ENCODE results near the gene SCAP.
"Not testable (repeated sequence)": the region's sequence is repeated elsewhere in the genome, so short reads cannot be mapped to it uniquely, and the experiment has no call there.

SCAP gene

DNA sequence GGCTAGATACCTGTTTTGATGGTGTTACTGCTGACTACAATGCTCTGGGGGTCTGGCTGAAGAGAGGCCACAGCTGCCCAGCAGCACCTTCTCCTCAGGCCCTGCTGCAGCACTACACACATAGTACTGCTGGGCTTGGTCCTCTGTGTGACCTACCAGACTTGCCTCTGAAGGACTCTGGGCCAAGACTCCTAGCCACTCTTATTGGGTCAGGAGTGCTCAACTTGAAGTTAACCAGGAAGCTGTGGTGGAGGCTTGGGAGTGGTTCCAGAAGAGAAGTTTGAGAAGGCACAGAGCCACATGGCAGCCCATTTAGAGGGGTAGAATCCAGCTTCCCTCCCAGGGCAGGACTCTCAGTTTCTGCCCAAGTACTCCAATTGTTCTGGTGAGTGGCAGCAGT, 21.2 kb upstream of the SCAP start:
- Mint-ChIP-seq H3K4me3 (no peak overlapping the region), H3K9me3 (no peaks in the 10 kb centered on the region), H3K27me3 (no peaks in the 10 kb centered on the region), H3K36me3 (peaks cover 26 to 45% of the 10 kb centered on the region in 2 donors), H3K4me1 (peaks cover 3 to 7% of the 10 kb centered on the region in 2 donors), H3K27ac (no peak overlapping the region)
- ATAC-seq (replicated peaks): no peak
- DNase-seq: no peak

- ATAC-seq (replicated peaks) (no peak), DNase-seq (no peak)
- no peak overlapping the region for H3K27ac Mint-ChIP-seq
- no peaks in the 10 kb centered on the region for H3K9me3 Mint-ChIP-seq
- no peaks in the 10 kb centered on the region for H3K27me3 Mint-ChIP-seq
- peaks cover 3 to 17% of the 10 kb centered on the region in 2 donors for H3K4me1 Mint-ChIP-seq
- peaks cover 24 to 38% of the 10 kb centered on the region in 2 donors for H3K36me3 Mint-ChIP-seq
- no peak overlapping the region for H3K4me3 Mint-ChIP-seq
Observed at GRCh38 chr3:47495886-47496285, 20.1 kb upstream of the SCAP start.

DNA sequence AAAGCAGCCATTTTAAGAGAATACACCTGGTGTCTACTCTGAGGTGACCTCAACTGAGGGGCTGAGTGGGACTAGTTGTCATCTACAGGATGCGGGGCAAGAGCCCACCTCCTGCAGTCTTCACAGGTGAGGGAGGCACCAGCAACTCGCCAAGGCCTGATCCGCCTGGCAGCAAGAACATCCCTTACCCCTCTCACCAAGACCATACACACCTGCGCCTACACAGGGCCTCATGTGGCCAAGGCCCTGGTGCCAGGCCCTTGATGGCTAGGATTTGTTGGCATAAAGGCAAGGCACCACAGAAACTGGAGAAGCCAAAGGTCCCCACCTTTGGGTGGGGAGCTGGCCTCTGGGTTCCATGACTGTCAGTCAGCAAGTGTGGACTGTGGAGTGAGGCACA, 19.4 kb upstream of the SCAP start:
- Mint-ChIP-seq H3K4me1 (peaks cover 5 to 18% of the 10 kb centered on the region in 2 donors), H3K9me3 (no peaks in the 10 kb centered on the region), H3K4me3 (no peak overlapping the region), H3K36me3 (peaks cover 22 to 37% of the 10 kb centered on the region in 2 donors), H3K27me3 (no peaks in the 10 kb centered on the region), H3K27ac (no peak overlapping the region)
- ATAC-seq (replicated peaks): no peak
- DNase-seq: no peak

GRCh38 chr3:47491777-47492176, 16.0 kb upstream of the SCAP start:
- peaks cover 17 to 23% of the 10 kb centered on the region in 2 donors for H3K36me3 Mint-ChIP-seq
- H3K27ac Mint-ChIP-seq: peak overlapping the region; percentile 59
- DNase-seq: no peak
- peaks cover 5 to 18% of the 10 kb centered on the region in 2 donors for H3K4me1 Mint-ChIP-seq
- no peaks in the 10 kb centered on the region for H3K9me3 Mint-ChIP-seq
- peak in 1 of 2 donors; percentile 53 for ATAC-seq (replicated peaks)
- no peaks in the 10 kb centered on the region for H3K27me3 Mint-ChIP-seq
- H3K4me3 Mint-ChIP-seq: no peak overlapping the region

GRCh38 chr3:47491186-47491585, 15.4 kb upstream of the SCAP start:
- DNase-seq: no peak
- H3K4me3 Mint-ChIP-seq: no peak overlapping the region
- no peaks in the 10 kb centered on the region for H3K27me3 Mint-ChIP-seq
- H3K27ac Mint-ChIP-seq: no peak overlapping the region
- peaks cover 13 to 21% of the 10 kb centered on the region in 2 donors for H3K36me3 Mint-ChIP-seq
- no peaks in the 10 kb centered on the region for H3K9me3 Mint-ChIP-seq
- H3K4me1 Mint-ChIP-seq: peaks cover 5 to 18% of the 10 kb centered on the region in 2 donors
- ATAC-seq (replicated peaks): peak in 1 of 2 donors; percentile 8

DNA sequence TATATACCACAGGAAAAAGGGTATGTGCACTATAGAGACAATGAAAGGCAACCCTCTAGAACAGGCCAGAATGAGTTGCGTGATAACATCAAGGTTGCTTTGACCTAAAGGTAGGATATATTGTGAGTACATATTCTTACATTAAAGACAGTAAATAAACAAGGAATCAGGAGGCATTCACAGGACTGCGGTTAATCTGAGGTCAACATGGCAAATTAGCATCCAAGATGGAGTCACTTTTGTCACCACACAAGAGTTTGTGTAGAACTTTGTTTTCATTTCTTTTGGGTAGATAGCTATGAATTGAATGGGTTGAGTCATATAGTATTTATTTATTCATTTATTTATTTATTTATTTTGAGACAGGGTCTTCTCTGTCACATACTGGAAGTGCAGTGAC, 11.5 kb upstream of the SCAP start:
- DNase-seq (no peak), ATAC-seq (replicated peaks) (no peak)
- Mint-ChIP-seq H3K27ac (no peak overlapping the region), H3K36me3 (peaks cover 7 to 16% of the 10 kb centered on the region in 2 donors), H3K27me3 (no peaks in the 10 kb centered on the region), H3K4me3 (no peak overlapping the region), H3K9me3 (no peaks in the 10 kb centered on the region), H3K4me1 (peaks cover 3 to 12% of the 10 kb centered on the region in 2 donors)

DNA sequence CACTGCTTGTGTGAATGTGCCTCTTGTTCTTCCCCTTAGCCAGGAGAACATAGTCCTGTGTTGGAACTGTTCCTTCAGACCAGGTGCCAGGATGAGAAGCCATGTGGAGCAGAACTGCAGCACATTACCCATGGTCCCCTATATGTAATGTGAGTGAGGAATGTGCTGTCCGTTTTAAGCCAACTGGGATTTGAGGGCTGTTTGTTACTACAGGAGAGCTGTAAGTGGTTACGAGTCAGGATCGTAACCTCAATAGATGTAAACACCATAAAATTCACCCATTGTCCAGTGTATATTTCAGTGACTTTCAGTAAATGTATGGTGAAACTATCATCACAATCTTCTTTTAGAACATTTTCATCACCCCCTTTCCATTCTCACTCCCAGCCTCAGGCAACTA, 10.1 kb upstream of the SCAP start:
- no peak for ATAC-seq (replicated peaks)
- Mint-ChIP-seq H3K4me3 (no peak overlapping the region), H3K36me3 (peaks cover 7 to 16% of the 10 kb centered on the region in 2 donors), H3K4me1 (peaks cover 0 to 1% of the 10 kb centered on the region in 2 donors), H3K27ac (no peak overlapping the region), H3K27me3 (no peaks in the 10 kb centered on the region), H3K9me3 (no peaks in the 10 kb centered on the region)
- no peak for DNase-seq

GRCh38 chr3:47482366-47482765, 6.6 kb upstream of the SCAP start:
- no peak overlapping the region for H3K27ac Mint-ChIP-seq
- no peaks in the 10 kb centered on the region for H3K9me3 Mint-ChIP-seq
- ATAC-seq (replicated peaks) (no peak), DNase-seq (no peak)
- H3K27me3 Mint-ChIP-seq: no peaks in the 10 kb centered on the region
- peaks cover 0 to 2% of the 10 kb centered on the region in 2 donors for H3K4me1 Mint-ChIP-seq
- H3K4me3 Mint-ChIP-seq: no peak overlapping the region
- H3K36me3 Mint-ChIP-seq: peaks cover 0 to 5% of the 10 kb centered on the region in 2 donors

- not testable (repeated sequence) for H3K9me3 Mint-ChIP-seq; H3K27me3 Mint-ChIP-seq; H3K4me3 Mint-ChIP-seq; H3K27ac Mint-ChIP-seq; H3K36me3 Mint-ChIP-seq; DNase-seq; ATAC-seq (replicated peaks); H3K4me1 Mint-ChIP-seq
Observed at GRCh38 chr3:47481763-47482162, 6.0 kb upstream of the SCAP start.

GRCh38 chr3:47480267-47480666, 4.5 kb upstream of the SCAP start:
- H3K27me3 Mint-ChIP-seq; DNase-seq; H3K36me3 Mint-ChIP-seq; H3K4me3 Mint-ChIP-seq; H3K27ac Mint-ChIP-seq; H3K9me3 Mint-ChIP-seq; ATAC-seq (replicated peaks): not testable (repeated sequence)
- H3K4me1 Mint-ChIP-seq: peaks cover 5 to 13% of the 10 kb centered on the region in 2 donors

DNA sequence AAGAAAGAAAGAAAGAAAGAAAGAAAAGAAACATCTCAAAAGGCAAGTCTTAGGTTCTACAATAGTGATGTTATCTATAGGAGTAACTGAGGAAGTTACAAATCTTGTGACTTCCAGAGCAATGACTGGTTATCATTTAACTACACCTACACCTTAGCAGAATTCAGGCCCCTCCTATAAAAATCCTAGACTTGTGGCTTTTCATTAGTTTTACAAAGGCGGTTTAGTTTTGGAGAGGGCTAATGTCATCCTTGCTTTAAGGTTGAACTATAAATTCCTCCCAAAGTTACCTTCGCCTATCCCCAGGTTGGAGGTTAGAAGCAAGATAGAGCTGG, 4.1 kb upstream of the SCAP start:
- Mint-ChIP-seq H3K4me1 (peaks cover 9 to 18% of the 10 kb centered on the region in 2 donors), H3K36me3 (peaks cover 0 to 5% of the 10 kb centered on the region in 2 donors), H3K27ac (no peak overlapping the region), H3K27me3 (no peaks in the 10 kb centered on the region), H3K9me3 (no peaks in the 10 kb centered on the region), H3K4me3 (no peak overlapping the region)
- ATAC-seq (replicated peaks) (no peak), DNase-seq (no peak)

DNA sequence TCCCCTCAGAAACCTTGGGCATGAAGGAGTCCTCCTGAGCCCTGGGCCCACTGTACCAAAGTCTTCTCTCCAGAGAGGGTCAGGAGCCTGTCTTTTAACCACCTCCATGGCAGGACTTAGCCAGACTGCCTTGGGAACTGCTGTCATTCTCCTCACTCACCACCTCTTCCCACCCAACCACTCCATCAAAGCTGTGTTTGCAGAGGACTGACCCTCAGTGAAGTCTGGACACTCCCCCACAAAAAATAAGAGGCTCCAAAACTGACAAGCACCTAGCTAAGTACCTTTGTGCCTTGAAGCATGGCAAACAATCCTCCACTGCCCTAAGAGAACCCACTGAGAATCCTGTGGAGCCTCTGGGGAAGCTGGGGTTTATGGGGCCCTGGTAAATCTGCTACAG, 2.3 kb upstream of the SCAP start:
- H3K27ac Mint-ChIP-seq: no peak overlapping the region
- ATAC-seq (replicated peaks) (no peak), DNase-seq (no peak)
- H3K4me3 Mint-ChIP-seq: no peak overlapping the region
- peaks cover 0 to 5% of the 10 kb centered on the region in 2 donors for H3K36me3 Mint-ChIP-seq
- peaks cover 20 to 34% of the 10 kb centered on the region in 2 donors for H3K4me1 Mint-ChIP-seq
- H3K27me3 Mint-ChIP-seq: no peaks in the 10 kb centered on the region
- no peaks in the 10 kb centered on the region for H3K9me3 Mint-ChIP-seq

DNA sequence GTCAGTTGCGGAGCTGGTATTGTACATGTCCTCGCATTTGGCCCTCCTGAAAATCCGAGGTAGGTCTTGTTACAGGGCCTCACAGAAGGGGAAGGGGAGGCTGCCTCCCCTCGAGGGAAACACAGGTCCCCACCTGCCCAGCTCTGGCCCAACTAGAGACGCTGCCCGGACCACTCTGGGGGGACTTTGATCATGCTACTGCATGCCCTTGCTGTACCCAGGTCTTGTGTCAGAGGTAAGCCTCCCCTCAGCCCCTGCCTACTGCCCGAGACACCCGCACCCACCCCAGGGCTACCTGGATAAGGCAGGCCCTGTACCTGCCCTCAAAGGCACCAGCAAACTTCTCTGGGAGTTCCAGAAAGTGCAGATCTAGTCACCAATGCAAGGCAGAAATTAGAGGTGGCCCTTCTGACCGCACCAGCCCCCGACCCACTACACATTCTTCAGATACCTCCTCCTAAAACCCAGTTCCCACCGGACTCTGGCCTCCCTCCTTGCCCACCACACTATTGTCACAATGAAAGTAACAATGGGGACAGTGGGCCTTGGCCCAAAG, 981 bp upstream of the SCAP start:
- ATAC-seq (replicated peaks) (no peak), DNase-seq (no peak)
- no peaks in the 10 kb centered on the region for H3K9me3 Mint-ChIP-seq
- peak overlapping the region; percentile 90 to 95 for H3K4me3 Mint-ChIP-seq
- H3K27ac Mint-ChIP-seq: peak overlapping the region; percentile 68
- H3K4me1 Mint-ChIP-seq: peaks cover 24 to 36% of the 10 kb centered on the region in 2 donors
- peaks cover 0 to 5% of the 10 kb centered on the region in 2 donors for H3K36me3 Mint-ChIP-seq
- H3K27me3 Mint-ChIP-seq: no peaks in the 10 kb centered on the region

- Mint-ChIP-seq H3K4me1 (peaks cover 24 to 36% of the 10 kb centered on the region in 2 donors), H3K27me3 (no peaks in the 10 kb centered on the region), H3K9me3 (no peaks in the 10 kb centered on the region), H3K36me3 (peaks cover 0 to 5% of the 10 kb centered on the region in 2 donors), H3K27ac (peak overlapping the region; percentile 92), H3K4me3 (peak overlapping the region; percentile 90 to 95)
- ATAC-seq (replicated peaks) (no peak), DNase-seq (no peak)
Observed at GRCh38 chr3:47476330-47476626, 537 bp upstream of the SCAP start.

- DNase-seq (no peak), ATAC-seq (replicated peaks) (peak; percentile 1 to 5)
- peaks cover 0 to 7% of the 10 kb centered on the region in 2 donors for H3K36me3 Mint-ChIP-seq
- H3K9me3 Mint-ChIP-seq: no peaks in the 10 kb centered on the region
- H3K4me3 Mint-ChIP-seq: peak overlapping the region; percentile 90 to 95
- no peaks in the 10 kb centered on the region for H3K27me3 Mint-ChIP-seq
- H3K27ac Mint-ChIP-seq: peak overlapping the region; percentile 86
- peaks cover 25 to 36% of the 10 kb centered on the region in 2 donors for H3K4me1 Mint-ChIP-seq
Observed at GRCh38 chr3:47475029-47475569, 642 bp downstream of the SCAP start.

Measured in stimulated activated naive B cell treated with anti-CD40 and anti-IgM and Interleukin-4, amounts not matched to agents 10 μg/mL and 1 μg/mL and 100 μg/mL, for 72 hours (primary cell).